Measurements from ENCODE around the gene RNF40. TPM values are rescaled to one million over a fixed set of nuclear protein-coding genes. Genes with fewer than 3 reads are reported as not detected.

Gene RNF40
- total RNA-seq, 1 donor from 2014 or later: 94.6 TPM

- peaks cover 15% of the 10 kb centered on the region for H3K79me2 ChIP-seq (ENCODE audit: insufficient read depth, low read length)
- no peak overlapping the region for H3K4me2 ChIP-seq (ENCODE audit: low read length)
- peaks cover 59% of the 10 kb centered on the region for H4K20me1 ChIP-seq (ENCODE audit: insufficient read depth, low read length)
- no peak overlapping the region for H2AFZ ChIP-seq (ENCODE audit: low read depth, low read length)
- H3K36me3 ChIP-seq (ENCODE audit: insufficient read depth, low read length): peaks cover 60% of the 10 kb centered on the region
- H3K9ac ChIP-seq (ENCODE audit: low read length): no peak overlapping the region
- H3K4me1 ChIP-seq (ENCODE audit: insufficient read depth, low read length): peaks cover 21% of the 10 kb centered on the region
- peaks cover 22% of the 10 kb centered on the region for H3K4me1 Mint-ChIP-seq (ENCODE audit: low read depth, unreplicated experiment)
- H3K27me3 ChIP-seq (ENCODE audit: insufficient read depth, low read length): no peaks in the 10 kb centered on the region
- no peaks in the 10 kb centered on the region for H3K9me3 Mint-ChIP-seq (ENCODE audit: unreplicated experiment)
- H3K27ac Mint-ChIP-seq (ENCODE audit: unreplicated experiment): no peak overlapping the region
- no peak overlapping the region for H3K4me3 Mint-ChIP-seq (ENCODE audit: unreplicated experiment)
- DNase-seq (ENCODE audit: low read depth): no peak
- no peak overlapping the region for H3K4me3 ChIP-seq (ENCODE audit: insufficient read depth, low read depth, low read length)
- H3K36me3 Mint-ChIP-seq (ENCODE audit: low read depth, unreplicated experiment): peaks cover 18% of the 10 kb centered on the region
- TF ChIP-seq CTCF (IDR thresholded peaks at IDR 0.05; ENCODE audit: insufficient read depth, low read depth, low read length): no peak
- no peak for TF ChIP-seq EZH2 (IDR thresholded peaks at IDR 0.05; ENCODE audit: insufficient read depth, low read length)
- no peak overlapping the region for H3K27ac ChIP-seq (ENCODE audit: low read depth, low read length)
- FAIRE-seq: no peak
- H3K9me3 ChIP-seq (ENCODE audit: insufficient read depth, low read depth, low read length): no peaks in the 10 kb centered on the region
- H3K27me3 Mint-ChIP-seq (ENCODE audit: low read depth, unreplicated experiment): no peaks in the 10 kb centered on the region
Observed at GRCh38 chr16:30737794-30738648, 24.1 kb upstream of the RNF40 start.

- H3K79me2 ChIP-seq (ENCODE audit: insufficient read depth, low read length): peaks cover 12% of the 10 kb centered on the region
- Mint-ChIP-seq H3K4me1 (ENCODE audit: low read depth, unreplicated experiment) (peaks cover 22% of the 10 kb centered on the region), H3K36me3 (ENCODE audit: low read depth, unreplicated experiment) (peaks cover 16% of the 10 kb centered on the region), H3K27ac (ENCODE audit: unreplicated experiment) (no peak overlapping the region), H3K9me3 (ENCODE audit: unreplicated experiment) (no peaks in the 10 kb centered on the region), H3K27me3 (ENCODE audit: low read depth, unreplicated experiment) (no peaks in the 10 kb centered on the region), H3K4me3 (ENCODE audit: unreplicated experiment) (no peak overlapping the region)
- DNase-seq (ENCODE audit: low read depth) (no peak), FAIRE-seq (no peak)
- no peak for TF ChIP-seq CTCF (IDR thresholded peaks at IDR 0.05; ENCODE audit: insufficient read depth, low read depth, low read length)
- no peak for TF ChIP-seq EZH2 (IDR thresholded peaks at IDR 0.05; ENCODE audit: insufficient read depth, low read length)
- peaks cover 52% of the 10 kb centered on the region for H3K36me3 ChIP-seq (ENCODE audit: insufficient read depth, low read length)
- peaks cover 55% of the 10 kb centered on the region for H4K20me1 ChIP-seq (ENCODE audit: insufficient read depth, low read length)
- no peak overlapping the region for H3K4me3 ChIP-seq (ENCODE audit: insufficient read depth, low read depth, low read length)
- H3K4me1 ChIP-seq (ENCODE audit: insufficient read depth, low read length): peaks cover 21% of the 10 kb centered on the region
- H3K9me3 ChIP-seq (ENCODE audit: insufficient read depth, low read depth, low read length): no peaks in the 10 kb centered on the region
- H3K27me3 ChIP-seq (ENCODE audit: insufficient read depth, low read length): no peaks in the 10 kb centered on the region
- no peak overlapping the region for H2AFZ ChIP-seq (ENCODE audit: low read depth, low read length)
- H3K9ac ChIP-seq (ENCODE audit: low read length): no peak overlapping the region
- no peak overlapping the region for H3K4me2 ChIP-seq (ENCODE audit: low read length)
- no peak overlapping the region for H3K27ac ChIP-seq (ENCODE audit: low read depth, low read length)
Observed at GRCh38 chr16:30738984-30739951, 22.9 kb upstream of the RNF40 start.
